H1 (cell line): ENCODE measurements around the gene ZNF611. TPM values are rescaled to one million over a fixed set of nuclear protein-coding genes. Genes with fewer than 3 reads are reported as not detected.
"Not testable (repeated sequence)": the region's sequence is repeated elsewhere in the genome, so short reads cannot be mapped to it uniquely, and the experiment has no call there.

Source experiments
- CTCF ChIA-PET: fragments of 300-600 bp; sonication (Branson Sonifier 250); formaldehyde crosslinking; loops from one replicate; lab custom pipeline; 2021; ENCODE audit not compliant: partially characterized antibody; lab: Charles Lee
- POLR2A ChIA-PET: fragments of 300-600 bp; sonication (Branson Sonifier 250); formaldehyde crosslinking; loops from one replicate; lab custom pipeline; 2021; ENCODE audit warnings: inconsistent platforms; ENCODE audit not compliant: partially characterized antibody; lab: Charles Lee
- DNase-seq, 2 experiments: peaks; one replicate each; pipeline versions ENCODE4 v3.0.0 to v3.0.0-alpha.2; 2010 to 2022; ENCODE audit warnings: low spot score in 2 of 2, low read depth in 1 of 2, mixed read lengths in 1 of 2
- FAIRE-seq: peaks from 2 replicates; lab custom pipeline; 2011; peaks lifted over from hg19 to GRCh38; lab: Jason Lieb, UNC
- H2AFZ ChIP-seq: 2 replicates; pipeline ENCODE4 v1.8.1; 2012; ENCODE audit warnings: low read length, inconsistent platforms
- H2AK5ac ChIP-seq: 2 replicates; pipeline ENCODE4 v1.6.1; 2013; ENCODE audit warnings: low read depth, low read length
- H2BK120ac ChIP-seq: replicated peaks from 2 replicates; pipeline ENCODE3; 2013; ENCODE audit warnings: low read depth, low read length, inconsistent platforms
- H2BK12ac ChIP-seq: 2 replicates; pipeline ENCODE4 v1.6.1; 2013; ENCODE audit warnings: low read depth, low read length
- H2BK15ac ChIP-seq: 2 replicates; pipeline ENCODE4 v1.6.1; 2013; ENCODE audit warnings: low read length
- H2BK20ac ChIP-seq: 2 replicates; pipeline ENCODE4 v1.6.1; 2013; ENCODE audit warnings: low read length
- H2BK5ac ChIP-seq: 2 replicates; pipeline ENCODE4 v1.6.1; 2013; ENCODE audit warnings: low read depth, low read length
- H3K14ac ChIP-seq: 2 replicates; pipeline ENCODE4 v1.6.1; 2013; ENCODE audit warnings: inconsistent platforms; ENCODE audit not compliant: insufficient read length
- H3K18ac ChIP-seq: 2 replicates; pipeline ENCODE4 v1.6.1; 2013; ENCODE audit warnings: low read length; ENCODE audit errors: extremely low read depth
- H3K23ac ChIP-seq: 2 replicates; pipeline ENCODE4 v1.6.1; 2013; ENCODE audit warnings: inconsistent platforms; ENCODE audit not compliant: insufficient read length
- H3K23me2 ChIP-seq: 2 replicates; pipeline ENCODE4 v1.6.1; 2013; ENCODE audit warnings: low read depth, low read length
- H3K27ac ChIP-seq: 2 replicates; pipeline ENCODE4 v1.6.1; 2011; ENCODE audit warnings: low read depth, low read length, inconsistent platforms
- H3K27me3 ChIP-seq, 4 experiments: replicated peaks in 1 of 4; 1 replicate in 1 of 4; 2 replicates in 3 of 4; pipeline versions ENCODE4 v1.6.1 to v1.8.1; 2011 to 2013; ENCODE audit warnings: low read length in 3 of 4, mild to moderate bottlenecking in 3 of 4, inconsistent platforms in 2 of 4, mixed read lengths in 2 of 4, moderate library complexity in 1 of 4; ENCODE audit not compliant: control insufficient read depth in 3 of 4, insufficient read depth in 3 of 4; ENCODE audit errors: extremely low read depth in 1 of 4
- H3K36me3 ChIP-seq, 4 experiments: 2 replicates each; pipeline versions ENCODE4 v1.6.1 to v1.8.1; 2011 to 2013; ENCODE audit warnings: mild to moderate bottlenecking in 4 of 4, low read length in 3 of 4, moderate library complexity in 2 of 4, control low read depth in 1 of 4, inconsistent platforms in 1 of 4; ENCODE audit not compliant: insufficient read depth in 4 of 4, control insufficient read depth in 2 of 4
- H3K4ac ChIP-seq: replicated peaks from 2 replicates; pipeline ENCODE3; 2013; ENCODE audit warnings: low read length, low read depth, mixed read lengths, inconsistent platforms; ENCODE audit not compliant: insufficient read length
- H3K4me1 ChIP-seq, 4 experiments: replicated peaks in 1 of 4; 1 replicate in 1 of 4; 2 replicates in 3 of 4; pipeline versions ENCODE4 v1.6.1 to v1.8.1; 2011 to 2013; ENCODE audit warnings: low read length in 3 of 4, inconsistent platforms in 2 of 4, mixed read lengths in 1 of 4; ENCODE audit not compliant: insufficient read depth in 4 of 4, control insufficient read depth in 3 of 4
- H3K4me2 ChIP-seq, 2 experiments: 2 replicates each; pipeline versions ENCODE4 v1.6.1 to v1.8.1; 2011 to 2013; ENCODE audit warnings: low read depth in 2 of 2, low read length in 2 of 2, control low read depth in 1 of 2, inconsistent platforms in 1 of 2, mild to moderate bottlenecking in 1 of 2; ENCODE audit not compliant: insufficient read depth in 1 of 2
- H3K4me3 ChIP-seq, 4 experiments: fragments of 200-600, 300-600 bp in 1 of 4; sonication (generic), shearing (Covaris generic), sonication (Bioruptor Twin) in 1 of 4; 2 replicates each; pipeline versions ENCODE4 v1.5.1 to v1.8.1; 2011 to 2016; ENCODE audit warnings: low read length in 4 of 4, low read depth in 3 of 4, control low read depth in 2 of 4, inconsistent platforms in 2 of 4, mild to moderate bottlenecking in 2 of 4, mixed read lengths in 1 of 4, moderate library complexity in 1 of 4; ENCODE audit not compliant: insufficient read depth in 2 of 4; ENCODE audit errors: extremely low read depth in 1 of 4
- H3K56ac ChIP-seq: replicated peaks from 2 replicates; pipeline ENCODE3; 2013; ENCODE audit warnings: low read depth, mild to moderate bottlenecking, mixed read lengths, low read length, inconsistent platforms; ENCODE audit not compliant: insufficient read length
- H3K79me1 ChIP-seq: 2 replicates; pipeline ENCODE4 v1.6.1; 2013; ENCODE audit warnings: low read depth, low read length, control low read depth
- H3K79me2 ChIP-seq, 2 experiments: 2 replicates each; pipeline versions ENCODE4 v1.6.1 to v1.8.1; 2012 to 2013; ENCODE audit warnings: low read length in 2 of 2, mild to moderate bottlenecking in 2 of 2, inconsistent platforms in 1 of 2; ENCODE audit not compliant: insufficient read depth in 2 of 2, control insufficient read depth in 1 of 2
- H3K9ac ChIP-seq, 4 experiments: replicated peaks in 1 of 4; 1 replicate in 1 of 4; 2 replicates in 3 of 4; pipeline versions ENCODE4 v1.6.1 to v1.8.1; 2011 to 2013; ENCODE audit warnings: low read depth in 3 of 4, low read length in 3 of 4, control low read depth in 2 of 4, mild to moderate bottlenecking in 2 of 4, moderate library complexity in 2 of 4, inconsistent platforms in 1 of 4; ENCODE audit errors: extremely low read depth in 1 of 4
- H3K9me3 ChIP-seq, 2 experiments: 2 replicates each; pipeline versions ENCODE4 v1.6.1 to v1.8.1; 2012 to 2013; ENCODE audit warnings: mild to moderate bottlenecking in 2 of 2, moderate library complexity in 2 of 2, control low read depth in 1 of 2, inconsistent platforms in 1 of 2, low read depth in 1 of 2, low read length in 1 of 2, mixed read lengths in 1 of 2; ENCODE audit not compliant: insufficient read depth in 2 of 2
- H4K20me1 ChIP-seq, 2 experiments: replicated peaks in 1 of 2; 2 replicates each; pipeline versions ENCODE3 to v1.8.1; 2011 to 2013; ENCODE audit warnings: inconsistent platforms in 2 of 2, low read length in 2 of 2, mild to moderate bottlenecking in 1 of 2; ENCODE audit not compliant: insufficient read depth in 2 of 2, control insufficient read depth in 1 of 2
- H4K5ac ChIP-seq: 2 replicates; pipeline ENCODE4 v1.6.1; 2013; ENCODE audit warnings: low read length, low read depth, mixed read lengths, inconsistent platforms; ENCODE audit not compliant: insufficient read length
- H4K8ac ChIP-seq: 2 replicates; pipeline ENCODE4 v1.8.0; 2013; ENCODE audit warnings: mild to moderate bottlenecking, moderate library complexity, low read length, inconsistent platforms; ENCODE audit not compliant: insufficient read depth; ENCODE audit errors: extremely low read depth
- H4K91ac ChIP-seq: replicated peaks from 2 replicates; pipeline ENCODE3; 2013; ENCODE audit warnings: low read length, mixed read lengths, inconsistent platforms; ENCODE audit not compliant: insufficient read length
- WGBS, 2 experiments: shearing (Covaris generic) in 1 of 2; methylation state at CpG; one replicate each; pipeline versions ENCODE4 v1.1.6 to v1.1.7; 2013 to 2015; ENCODE audit warnings: low lambda C conversion rate in 2 of 2, mixed read lengths in 2 of 2, inconsistent platforms in 1 of 2, low coverage in 1 of 2, missing lambda C conversion rate in 1 of 2; ENCODE audit not compliant: insufficient replicate concordance in 2 of 2, insufficient coverage in 1 of 2, insufficient read length in 1 of 2; ENCODE audit errors: extremely low coverage in 1 of 2, missing lambda C conversion rate in 1 of 2; 5-methylcytosine and 5-hydroxymethylcytosine counted together
- polyA plus RNA-seq, 7 experiments: library from polyadenylated mRNA; depleted of rRNA in 3 of 7; stranded (reverse) in 5 of 7; unstranded in 2 of 7; fragments of >200 nt in 5 of 7; fragments of 200-250 nt in 2 of 7; gene quantifications; 1 replicate in 5 of 7; 2 replicates in 1 of 7; 4 replicates in 1 of 7; pipeline versions ENCODE4 v1.2.1 to v1.2.3, GENCODE V29; 2011 to 2013; ENCODE audit warnings: missing spikeins in 2 of 7, mixed read lengths in 2 of 7
- total RNA-seq: library from RNA; stranded (reverse); fragmentation: NEBNext Ultra II Directional; extraction: Animal tissue kit (Norgen Biotek cat#: 25700); gene quantifications from 2 replicates; pipeline ENCODE4 v1.2.1, GENCODE V29; 2021

Gene ZNF611
- total and polyA plus RNA-seq, 2 of the 8 experiments (the other 6 are each of a cell fraction or from before 2014, with no cell fraction given) = 1.9 to 19.0 TPM

- H2BK12ac ChIP-seq = 0 out of 2 replicates have a peak overlapping the region, but pooled peaks have one; percentile 50
- 79% methylated on average over 4 of the region's 4 CpGs; no CpG with 5 or more reads in 1 of the 2 experiments for WGBS, 2 experiments
- H3K4me1 ChIP-seq = peaks cover 0 to 11% (median 3%) of the 10 kb centered on the region in 4 experiments; a peak in 3 of 7 replicates
- peak overlapping the region in 2 of 4 experiments; percentile 11 to 47; a peak in 3 of 8 replicates for H3K4me3 ChIP-seq
- not testable (repeated sequence) for H3K9me3 ChIP-seq, H3K56ac ChIP-seq, H4K20me1 ChIP-seq, H3K27ac ChIP-seq, H4K8ac ChIP-seq, H2BK15ac ChIP-seq, H2BK5ac ChIP-seq, H3K23ac ChIP-seq, H3K14ac ChIP-seq, H3K9ac ChIP-seq, H3K4ac ChIP-seq, H3K18ac ChIP-seq, DNase-seq, H4K5ac ChIP-seq, H3K79me2 ChIP-seq, H2BK120ac ChIP-seq, H2BK20ac ChIP-seq, H3K79me1 ChIP-seq, H3K23me2 ChIP-seq, FAIRE-seq, H2AFZ ChIP-seq, H4K91ac ChIP-seq
- peaks cover 2 to 13% (median 11%) of the 10 kb centered on the region in 4 experiments; a peak in 5 of 7 replicates for H3K27me3 ChIP-seq
- CTCF ChIA-PET = interaction anchor here (1.1 to 1.9 kb wide), 2 partner anchors 13 to 15 kb away, joined by 4 to 6 read pairs; no protein-coding TSS in a partner anchor
- peak overlapping the region; percentile 54 to 63; a peak in 3 of 4 replicates for H3K4me2 ChIP-seq
- 0 out of 2 replicates have a peak overlapping the region, but pooled peaks have one; percentile 65 for H2AK5ac ChIP-seq
- H3K36me3 ChIP-seq = peaks cover 0 to 15% (median 7%) of the 10 kb centered on the region in 4 experiments; a peak in 5 of 8 replicates
- POLR2A ChIA-PET = interaction anchor here (1.6 to 2.1 kb wide), 3 partner anchors 11 to 55 kb away, joined by 4 to 8 read pairs (median 5); no protein-coding TSS in a partner anchor
Measured at GRCh38 chr19:52715902-52716301, 18.9 kb downstream of the ZNF611 start.
